Motor neuron (in vitro differentiated cells): ENCODE data around the gene RABGAP1. TPM values are rescaled to one million over a fixed set of nuclear protein-coding genes. Genes with fewer than 3 reads are reported as not detected.

ENCODE experiments used
- ATAC-seq, 8 experiments: fragments of 200-7000 bp; cut with Tn5 transposase; replicated peaks in 6 of 8; 2 replicates each; pipeline ENCODE4 v1.8.0; 2021; ENCODE audit warnings: mild to moderate bottlenecking in 8 of 8, moderate library complexity in 8 of 8
- H3K27ac ChIP-seq, 2 donors: fragments of 250-450 bp; sonication (Bioruptor Pico); 2 replicates each; pipeline ENCODE4 v1.9.0; 2021; ENCODE audit warnings: antibody characterized with exemption in 2 of 2, mild to moderate bottlenecking in 2 of 2, moderate library complexity in 1 of 2
- H3K4me1 ChIP-seq, 2 donors: fragments of 250-450 bp; sonication (Bioruptor Pico); replicated peaks in 1 of 2; 2 replicates each; pipeline ENCODE4 v1.6.1; 2021; ENCODE audit warnings: antibody characterized with exemption in 2 of 2, mild to moderate bottlenecking in 2 of 2, moderate library complexity in 1 of 2
- H3K4me3 ChIP-seq, 5 donors: fragments of 250-450 bp; sonication (Bioruptor Pico); 2 replicates each; pipeline ENCODE4 v1.9.0; 2021; ENCODE audit warnings: antibody characterized with exemption in 5 of 5, mild to moderate bottlenecking in 5 of 5, moderate library complexity in 4 of 5
- WGBS, 10 experiments: fragments of 450-650 bp; shearing (Covaris generic); methylation state at CpG; one replicate each; pipeline ENCODE4 v1.0.0; 2022; 5-methylcytosine and 5-hydroxymethylcytosine counted together
- in situ Hi-C, 9 experiments: fragments of 400-800 bp; cut with MboI; loops; one replicate each; pipeline ENCODE4 v1.15.0; 2021; ENCODE audit warnings: low sequenced_read_pairs in 9 of 9, low pct_unique_long_range_greater_than_20kb in 2 of 9; ENCODE audit not compliant: unreplicated experiment in 9 of 9
- total RNA-seq, 8 experiments: library from RNA; unstranded; fragments of 300-600 nt; gene quantifications; 2 replicates each; pipeline versions ENCODE4 v1.2.3 to v1.2.4, GENCODE V29; 2022

The RABGAP1 gene
- total RNA-seq, 8 experiments from 2014 or later, result 13.0 to 69.2 (median 37.4) TPM

- Histone ChIP-seq H3K4me1 (no peaks in the 10 kb centered on the region), H3K4me3 (no peak overlapping the region), H3K27ac (no peak overlapping the region)
- 76 to 100% (median 92%) methylated on average over 1 to 8 of the region's 8 CpGs for WGBS, 10 experiments
- no peak for ATAC-seq
- in situ Hi-C loops, result loop anchor here in 3 of 9 experiments (25.0 kb wide), 3 partner anchors 147 to 272 kb away; partner anchors contain the start of gene CRB2 (in 1 of the 3)
Measured at GRCh38 chr9:123090198-123090896, 149.5 kb downstream of the RABGAP1 start.

- H3K27ac ChIP-seq, result no peak overlapping the region
- 90 to 100% (median 97%) methylated on average over 1 to 2 of the region's 2 CpGs; no CpG with 5 or more reads in 2 of the 10 experiments for WGBS, 10 experiments
Measured at GRCh38 chr9:123090956-123091355, 150.1 kb downstream of the RABGAP1 start.

GRCh38 chr9:123091459-123091858 is 150.6 kb downstream of the RABGAP1 start:
- 90 to 100% (median 100%) methylated on average over 1 to 2 of the region's 2 CpGs; no CpG with 5 or more reads in 5 of the 10 experiments for WGBS, 10 experiments
- Histone ChIP-seq H3K27ac (no peak overlapping the region), H3K4me1 (no peaks in the 10 kb centered on the region), H3K4me3 (no peak overlapping the region)
- in situ Hi-C loops, result loop anchor here in 3 of 9 experiments (25.0 kb wide), 3 partner anchors 146 to 271 kb away; partner anchors contain the start of gene CRB2 (in 1 of the 3)
- no peak for ATAC-seq

More at GRCh38 chr9:123090956-123091355, 150.1 kb downstream of the RABGAP1 start:
- H3K4me3 ChIP-seq, result no peak overlapping the region
- no peak for ATAC-seq
- in situ Hi-C loops, result loop anchor here in 3 of 9 experiments (25.0 kb wide), 3 partner anchors 146 to 271 kb away; partner anchors contain the start of gene CRB2 (in 1 of the 3)
- no peaks in the 10 kb centered on the region for H3K4me1 ChIP-seq

- no peaks in the 10 kb centered on the region for H3K4me1 ChIP-seq
- no peak overlapping the region for H3K4me3 ChIP-seq
- WGBS, 10 experiments, result 67 to 100% (median 75%) methylated on average over 1 to 3 of the region's 3 CpGs; no CpG with 5 or more reads in 1 of the 10 experiments
- ATAC-seq, result no peak
- in situ Hi-C loops, result loop anchor here in 3 of 9 experiments (25.0 kb wide), 3 partner anchors 144 to 269 kb away; partner anchors contain the start of gene CRB2 (in 1 of the 3)
- H3K27ac ChIP-seq, result no peak overlapping the region
Measured at GRCh38 chr9:123093141-123093540, 152.3 kb downstream of the RABGAP1 start.

GRCh38 chr9:123096987-123097386 is 156.2 kb downstream of the RABGAP1 start:
- in situ Hi-C loops, result loop anchor here in 3 of 9 experiments (25.0 kb wide), 3 partner anchors 140 to 265 kb away; partner anchors contain the start of gene CRB2 (in 1 of the 3)
- no peak for ATAC-seq
- 50 to 100% (median 100%) methylated on average over 1 to 3 of the region's 3 CpGs; no CpG with 5 or more reads in 3 of the 10 experiments for WGBS, 10 experiments
- no peaks in the 10 kb centered on the region for H3K4me1 ChIP-seq
- no peak overlapping the region for H3K27ac ChIP-seq
- no peak overlapping the region for H3K4me3 ChIP-seq

- in situ Hi-C loops, result loop anchor here in 3 of 9 experiments (25.0 kb wide), 3 partner anchors 140 to 265 kb away; partner anchors contain the start of gene CRB2 (in 1 of the 3)
- Histone ChIP-seq H3K4me3 (no peak overlapping the region), H3K4me1 (no peaks in the 10 kb centered on the region), H3K27ac (no peak overlapping the region)
- peak in 2 of 8 experiments; percentile 54 to 66 for ATAC-seq
- WGBS, 10 experiments, result 50 to 100% (median 84%) methylated on average over 1 to 3 of the region's 3 CpGs; no CpG with 5 or more reads in 2 of the 10 experiments
Measured at GRCh38 chr9:123097430-123098095, 156.7 kb downstream of the RABGAP1 start.

GRCh38 chr9:123098096-123098459 is 157.3 kb downstream of the RABGAP1 start:
- WGBS, 10 experiments, result 40 to 100% (median 92%) methylated on average over 1 to 4 of the region's 4 CpGs; no CpG with 5 or more reads in 4 of the 10 experiments
- no peak overlapping the region for H3K27ac ChIP-seq
- no peak overlapping the region for H3K4me3 ChIP-seq
- ATAC-seq, result no peak
- H3K4me1 ChIP-seq, result no peaks in the 10 kb centered on the region
- in situ Hi-C loops, result loop anchor here in 3 of 9 experiments (25.0 kb wide), 3 partner anchors 139 to 264 kb away; partner anchors contain the start of gene CRB2 (in 1 of the 3)

GRCh38 chr9:123099042-123099441 is 158.2 kb downstream of the RABGAP1 start:
- 67 to 100% (median 91%) methylated on average over 1 to 6 of the region's 6 CpGs; no CpG with 5 or more reads in 1 of the 10 experiments for WGBS, 10 experiments
- H3K4me1 ChIP-seq, result no peaks in the 10 kb centered on the region
- no peak overlapping the region for H3K27ac ChIP-seq
- in situ Hi-C loops, result loop anchor here in 3 of 9 experiments (25.0 kb wide), 3 partner anchors 138 to 263 kb away; partner anchors contain the start of gene CRB2 (in 1 of the 3)
- ATAC-seq, result peak in 1 of 8 experiments; percentile 56
- H3K4me3 ChIP-seq, result no peak overlapping the region

GRCh38 chr9:123099548-123099947 is 158.7 kb downstream of the RABGAP1 start:
- ATAC-seq, result no peak
- 90 to 100% (median 100%) methylated on average over 1 to 2 of the region's 3 CpGs; no CpG with 5 or more reads in 4 of the 10 experiments for WGBS, 10 experiments
- no peak overlapping the region for H3K4me3 ChIP-seq
- no peaks in the 10 kb centered on the region for H3K4me1 ChIP-seq
- H3K27ac ChIP-seq, result no peak overlapping the region
- in situ Hi-C loops, result loop anchor here in 3 of 9 experiments (25.0 kb wide), 3 partner anchors 138 to 263 kb away; partner anchors contain the start of gene CRB2 (in 1 of the 3)

GRCh38 chr9:123102375-123103113 is 161.7 kb downstream of the RABGAP1 start:
- no peak overlapping the region for H3K4me3 ChIP-seq
- WGBS, 10 experiments, result 86 to 100% (median 93%) methylated on average over 1 to 3 of the region's 3 CpGs; no CpG with 5 or more reads in 3 of the 10 experiments
- H3K4me1 ChIP-seq, result no peaks in the 10 kb centered on the region
- ATAC-seq, result peak in 6 of 8 experiments; percentile 20 to 95 (median 36)
- in situ Hi-C loops, result loop anchor here in 1 of 9 experiments (10.0 kb wide), 1 partner anchor 122 kb away; no protein-coding TSS in a partner anchor
- no peak overlapping the region for H3K27ac ChIP-seq

- no peak overlapping the region for H3K27ac ChIP-seq
- H3K4me3 ChIP-seq, result no peak overlapping the region
- in situ Hi-C loops, result loop anchor here in 1 of 9 experiments (10.0 kb wide), 1 partner anchor 120 kb away; no protein-coding TSS in a partner anchor
- ATAC-seq, result no peak
- no peaks in the 10 kb centered on the region for H3K4me1 ChIP-seq
- 39 to 100% (median 93%) methylated on average over 2 to 7 of the region's 7 CpGs; no CpG with 5 or more reads in 2 of the 10 experiments for WGBS, 10 experiments
Measured at GRCh38 chr9:123104807-123105206, 164.0 kb downstream of the RABGAP1 start.

GRCh38 chr9:123105490-123105889 is 164.7 kb downstream of the RABGAP1 start:
- 79 to 100% (median 93%) methylated on average over 1 to 5 of the region's 5 CpGs for WGBS, 10 experiments
- no peak for ATAC-seq
- H3K4me3 ChIP-seq, result no peak overlapping the region
- in situ Hi-C loops, result loop anchor here in 1 of 9 experiments (10.0 kb wide), 1 partner anchor 119 kb away; no protein-coding TSS in a partner anchor
- H3K4me1 ChIP-seq, result no peaks in the 10 kb centered on the region
- no peak overlapping the region for H3K27ac ChIP-seq
